PFSK-1 (cell line): ENCODE results near the gene SIRT3.

ENCODE experiments used
- FOXP2 ChIP-seq: optimal IDR thresholded peaks from 2 replicates; pipeline ENCODE3; 2011; ENCODE audit warnings: borderline replicate concordance, control low read depth, inconsistent platforms; ENCODE audit not compliant: insufficient read depth; ENCODE audit errors: extremely low read length, extremely low read depth
- POLR2AphosphoS5 ChIP-seq: IDR thresholded peaks from 2 replicates; pipeline ENCODE4 v1.6.1; 2012; ENCODE audit warnings: low read depth, mild to moderate bottlenecking, control low read depth, low read length, moderate library complexity
- REST ChIP-seq, 2 experiments: IDR thresholded peaks; 2 replicates each; pipeline versions ENCODE4 v1.6.1 to v1.8.0; 2011 to 2012; ENCODE audit warnings: low read depth in 2 of 2, low read length in 2 of 2, control low read depth in 1 of 2, inconsistent platforms in 1 of 2, mild to moderate bottlenecking in 1 of 2, moderate library complexity in 1 of 2; ENCODE audit not compliant: insufficient read depth in 1 of 2
- SIN3A ChIP-seq: IDR thresholded peaks from 2 replicates; pipeline ENCODE4 v1.6.1; 2012; ENCODE audit warnings: mild to moderate bottlenecking, low read length, moderate library complexity, borderline replicate concordance; ENCODE audit not compliant: insufficient read depth
- TAF1 ChIP-seq: IDR thresholded peaks from 2 replicates; pipeline ENCODE4 v1.6.1; 2012; ENCODE audit warnings: low read length, control low read depth, borderline replicate concordance; ENCODE audit not compliant: insufficient read depth

Gene SIRT3

GRCh38 chr11:204587-205109 is 31.5 kb downstream of the SIRT3 start:
- TF ChIP-seq TAF1 (no peak), FOXP2 (no peak), REST (IDR thresholded peaks at IDR 0.05; ENCODE audit: insufficient read depth in 1 of 2, low read depth in 2 of 2, low read length in 2 of 2) (no peak), SIN3A (no peak), POLR2AphosphoS5 (no peak)

- TF ChIP-seq TAF1 = no peak
- TF ChIP-seq POLR2AphosphoS5 = no peak; the same call in 1 of the 2 replicates
- TF ChIP-seq SIN3A = no peak
- no peak for TF ChIP-seq REST (IDR thresholded peaks at IDR 0.05; ENCODE audit: insufficient read depth in 1 of 2, low read depth in 2 of 2, low read length in 2 of 2)
- TF ChIP-seq FOXP2 = no peak
These were observed 32.1 kb downstream of the SIRT3 start for GRCh38 chr11:203945-204586.

DNA sequence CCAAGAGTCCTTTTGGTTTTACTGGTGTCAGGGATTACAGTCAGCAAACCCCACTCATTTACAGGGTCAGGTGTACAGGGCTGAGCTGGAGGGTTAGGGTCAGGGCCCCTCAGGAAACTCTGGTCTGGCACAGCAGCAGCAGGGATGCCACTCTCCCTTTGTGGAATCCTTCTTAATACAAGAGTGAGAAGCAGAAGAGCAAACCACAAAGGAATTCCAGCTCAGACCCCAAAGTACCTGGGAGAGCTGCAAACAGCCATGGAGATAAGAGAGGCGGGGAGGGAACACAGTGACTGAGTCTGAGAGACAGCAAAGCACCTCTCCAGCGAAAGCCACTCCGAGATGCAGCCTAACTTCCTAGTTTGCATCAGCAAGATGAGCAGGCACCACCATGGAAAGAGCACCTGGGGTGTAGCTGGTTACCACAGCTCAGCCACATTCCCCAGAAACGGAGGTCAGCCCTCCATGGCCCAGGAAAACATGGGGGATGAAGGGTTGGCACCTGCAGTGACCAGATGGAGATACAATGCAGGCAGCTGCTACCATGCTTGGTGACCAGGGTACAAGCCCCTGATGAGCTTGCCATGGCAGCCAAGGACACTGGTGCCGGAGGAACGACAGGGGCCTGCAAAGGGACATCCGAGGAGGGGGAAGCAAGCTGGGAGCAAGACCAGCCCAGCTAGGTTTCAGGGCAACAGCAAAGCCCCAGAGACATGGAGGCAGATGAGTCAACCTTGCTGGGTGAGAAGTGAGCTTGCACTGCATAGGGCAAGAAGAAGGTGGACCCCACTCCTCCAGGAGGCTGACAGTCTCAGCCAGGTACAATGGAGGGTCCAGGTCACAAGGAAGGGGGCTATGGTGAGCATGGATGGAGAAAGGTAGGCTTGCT is 32.8 kb downstream of the SIRT3 start:
- TF ChIP-seq POLR2AphosphoS5 = no peak
- TF ChIP-seq SIN3A = no peak
- TF ChIP-seq REST (IDR thresholded peaks at IDR 0.05; ENCODE audit: insufficient read depth in 1 of 2, low read depth in 2 of 2, low read length in 2 of 2) = no peak
- TF ChIP-seq FOXP2 = no peak
- no peak for TF ChIP-seq TAF1

GRCh38 chr11:202490-202889 is 33.7 kb downstream of the SIRT3 start:
- no peak for TF ChIP-seq SIN3A
- no peak for TF ChIP-seq FOXP2
- TF ChIP-seq REST (IDR thresholded peaks at IDR 0.05; ENCODE audit: insufficient read depth in 1 of 2, low read depth in 2 of 2, low read length in 2 of 2) = no peak
- no peak for TF ChIP-seq POLR2AphosphoS5
- TF ChIP-seq TAF1 = no peak
